Stimulated activated CD4-positive, alpha-beta T cell treated with anti-CD3 and anti-CD28 coated beads, Interleukin-4, amount 100 ng/mL, for 4 hours (primary cell): ENCODE data around the gene TEAD4.

ENCODE experiments used
- DNase-seq, 2 experiments: peaks; one replicate each; pipeline ENCODE4 v3.0.0-alpha.2; 2020

TEAD4 gene

GRCh38 chr12:2959192-2959504, at the start of gene TEAD4:
Gene TEAD4 (plus strand): TSS chr12:2959397.
- no peak for DNase-seq

GRCh38 chr12:2912216-2912575, 47.0 kb upstream of the TEAD4 start:
- DNase-seq: no peak

GRCh38 chr12:2919249-2919648, 39.9 kb upstream of the TEAD4 start:
- DNase-seq: no peak

- no peak for DNase-seq
Measured at GRCh38 chr12:2922329-2922728, 36.9 kb upstream of the TEAD4 start.

- DNase-seq: no peak
Measured at GRCh38 chr12:2923057-2923456, 36.1 kb upstream of the TEAD4 start.

GRCh38 chr12:2924019-2924418, 35.2 kb upstream of the TEAD4 start:
- no peak for DNase-seq

- DNase-seq: no peak
Measured at GRCh38 chr12:2925322-2925995, 33.7 kb upstream of the TEAD4 start.

GRCh38 chr12:2930865-2931264, 28.3 kb upstream of the TEAD4 start:
- no peak for DNase-seq

- no peak for DNase-seq
Measured at GRCh38 chr12:2933586-2933985, 25.6 kb upstream of the TEAD4 start.

- DNase-seq: no peak
Measured at GRCh38 chr12:2934371-2934770, 24.8 kb upstream of the TEAD4 start.

GRCh38 chr12:2936301-2936700, 22.9 kb upstream of the TEAD4 start:
- DNase-seq: no peak

GRCh38 chr12:2937500-2937899, 21.7 kb upstream of the TEAD4 start:
- DNase-seq: no peak

- DNase-seq: no peak
Measured at GRCh38 chr12:2939191-2939590, 20.0 kb upstream of the TEAD4 start.

GRCh38 chr12:2940564-2940963, 18.6 kb upstream of the TEAD4 start:
- no peak for DNase-seq

- no peak for DNase-seq
Measured at GRCh38 chr12:2941524-2941923, 17.7 kb upstream of the TEAD4 start.

- peak; percentile 33 to 51 for DNase-seq
Measured at GRCh38 chr12:2944401-2945047, 14.7 kb upstream of the TEAD4 start.

- no peak for DNase-seq
Measured at GRCh38 chr12:2949411-2949810, 9.8 kb upstream of the TEAD4 start.

GRCh38 chr12:2955888-2956287, 3.3 kb upstream of the TEAD4 start:
- DNase-seq: no peak

- DNase-seq: no peak
Measured at GRCh38 chr12:2957816-2958431, 1.3 kb upstream of the TEAD4 start.

- no peak for DNase-seq
Measured at GRCh38 chr12:2958432-2959191, 585 bp upstream of the TEAD4 start.

- no peak for DNase-seq
Measured at GRCh38 chr12:2959505-2960389, 550 bp downstream of the TEAD4 start.

GRCh38 chr12:2960390-2960956, 1.3 kb downstream of the TEAD4 start:
- DNase-seq: peak in 1 of 2 experiments; percentile 31
